ENCODE data around the gene KBTBD4.
A peak's percentile ranks its signal among the peaks of the same experiment; 100 is the strongest.

The KBTBD4 gene

DNA sequence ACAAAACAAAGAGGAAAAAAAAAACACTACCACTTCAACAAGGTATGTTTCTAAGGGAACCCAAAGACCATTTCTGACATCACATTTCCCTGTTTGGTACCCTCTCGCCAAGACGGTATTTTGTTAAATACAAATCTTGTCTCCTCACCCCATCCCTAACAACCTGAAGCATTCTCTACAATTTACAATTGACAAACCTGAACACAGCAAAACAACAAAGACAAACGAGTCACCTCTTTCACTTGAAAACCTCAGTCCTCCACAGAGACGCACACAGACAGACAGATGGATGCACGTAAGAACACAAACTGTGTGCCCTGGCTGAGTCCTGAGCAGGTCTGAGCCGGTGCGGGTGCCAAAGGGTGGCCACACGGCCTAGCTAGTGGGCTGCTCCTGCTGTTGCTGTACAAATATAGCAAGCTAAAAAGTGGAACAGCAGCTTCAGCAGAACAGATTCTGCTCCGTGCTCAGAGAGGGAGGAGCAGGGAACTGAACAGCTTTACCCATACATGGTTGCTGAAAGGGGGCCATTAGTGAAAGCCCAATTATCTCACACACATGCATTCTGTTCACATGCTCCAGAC is 54.4 kb downstream of the KBTBD4 start:
- DNase-seq (ENCODE audit: low spot score) = no peak

DNA sequence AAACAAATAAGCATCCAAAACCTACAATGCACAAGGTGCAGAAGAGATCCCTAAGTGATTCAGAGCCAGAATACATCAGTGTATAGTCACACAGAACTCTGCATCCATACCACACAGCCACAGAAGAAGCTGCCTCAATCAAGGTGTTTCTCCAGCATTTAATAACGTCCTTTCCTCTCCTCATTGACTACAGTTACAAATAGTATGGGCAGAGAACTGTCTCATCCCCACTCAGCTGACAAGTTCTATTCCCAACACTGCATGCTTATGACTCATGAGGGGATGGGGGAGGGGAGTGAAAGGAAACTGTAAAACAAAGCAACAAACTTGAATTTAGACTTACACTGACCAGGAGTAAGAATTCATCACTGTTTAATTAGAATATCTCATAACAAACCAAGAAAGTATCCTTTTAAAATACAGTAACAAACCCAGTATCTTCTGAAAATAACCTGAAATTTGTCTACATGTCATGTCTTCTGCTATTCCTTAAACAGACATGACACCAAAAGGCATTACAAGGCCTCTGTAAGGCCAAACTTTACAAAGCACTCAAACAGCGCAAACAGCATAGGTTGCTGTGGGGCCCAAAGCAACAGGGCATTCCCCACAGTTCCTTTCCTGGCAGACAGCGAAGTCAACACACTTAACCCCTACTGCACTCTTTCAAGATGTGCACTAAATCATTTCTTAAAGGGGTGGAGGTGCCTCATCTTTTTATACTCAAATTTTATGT is 55.1 kb downstream of the KBTBD4 start:
- DNase-seq (ENCODE audit: low spot score) = peak; percentile 8

Measured in LoVo (cell line).